ENCODE measurements around the gene HES4. TPM values are rescaled to one million over a fixed set of nuclear protein-coding genes. Genes with fewer than 3 reads are reported as not detected.
A peak's percentile ranks its signal among the peaks of the same experiment; 100 is the strongest.
"Not testable (repeated sequence)": the region's sequence is repeated elsewhere in the genome, so short reads cannot be mapped to it uniquely, and the experiment has no call there.

HES4 gene
- polyA plus RNA-seq, 3 donors, result 11.3 to 22.9 (median 14.2) TPM

DNA sequence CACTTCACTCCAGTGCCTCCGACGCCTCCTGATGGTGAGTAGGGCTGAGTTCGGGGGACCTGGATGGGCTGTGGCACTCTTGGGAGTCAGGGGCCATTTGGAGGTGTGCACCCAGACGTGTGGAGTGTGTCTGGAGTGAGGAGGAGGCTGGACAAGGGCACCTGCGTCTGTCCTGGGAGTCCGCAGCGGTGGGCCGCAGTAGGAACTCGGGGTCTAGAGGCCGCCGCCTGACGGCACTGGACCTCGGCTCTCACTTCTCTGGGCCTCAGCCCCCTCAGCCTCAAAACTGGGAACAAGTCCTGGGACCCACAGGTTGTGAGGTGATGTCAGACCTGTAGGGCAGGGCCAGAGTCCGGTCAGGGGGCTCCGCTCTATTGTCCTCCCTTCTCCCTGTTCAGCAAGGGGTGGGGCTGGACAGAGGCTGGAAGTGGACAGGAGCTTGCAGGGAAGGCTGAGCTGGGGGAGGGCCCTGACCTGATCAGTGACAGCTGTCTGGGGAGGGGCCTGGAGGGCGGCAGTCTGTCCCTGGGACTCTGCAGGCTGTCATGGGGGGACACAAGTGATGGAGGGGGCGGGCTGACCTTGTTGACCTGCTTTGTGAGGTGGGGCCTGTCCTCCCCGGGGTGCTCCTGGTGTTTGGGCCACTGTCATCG, 35.5 kb upstream of the HES4 start:
- H3K27ac ChIP-seq (ENCODE audit: low read depth, low read length), result no peak overlapping the region
- 88 to 90% (median 90%) methylated on average over 19 of the region's 19 CpGs for WGBS, 3 donors

DNA sequence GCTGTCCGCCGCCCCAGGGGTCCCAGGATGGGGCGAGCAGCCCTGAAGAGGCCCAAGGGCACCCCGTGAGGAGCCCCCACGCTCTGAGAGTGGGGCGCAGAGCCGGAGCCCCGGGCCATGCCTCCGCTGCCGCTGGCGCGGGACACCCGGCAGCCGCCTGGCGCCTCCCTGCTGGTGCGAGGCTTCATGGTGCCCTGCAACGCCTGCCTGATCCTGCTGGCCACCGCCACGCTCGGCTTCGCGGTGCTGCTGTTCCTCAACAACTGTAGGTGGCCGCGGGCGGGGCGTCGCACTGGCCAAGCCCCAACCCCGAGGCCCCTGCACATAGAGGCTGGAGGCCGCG, 34.5 kb upstream of the HES4 start:
- 54 to 77% (median 54%) methylated on average over 25 to 30 of the region's 30 CpGs for WGBS, 3 donors
- H3K27ac ChIP-seq (ENCODE audit: low read depth, low read length), result no peak overlapping the region

DNA sequence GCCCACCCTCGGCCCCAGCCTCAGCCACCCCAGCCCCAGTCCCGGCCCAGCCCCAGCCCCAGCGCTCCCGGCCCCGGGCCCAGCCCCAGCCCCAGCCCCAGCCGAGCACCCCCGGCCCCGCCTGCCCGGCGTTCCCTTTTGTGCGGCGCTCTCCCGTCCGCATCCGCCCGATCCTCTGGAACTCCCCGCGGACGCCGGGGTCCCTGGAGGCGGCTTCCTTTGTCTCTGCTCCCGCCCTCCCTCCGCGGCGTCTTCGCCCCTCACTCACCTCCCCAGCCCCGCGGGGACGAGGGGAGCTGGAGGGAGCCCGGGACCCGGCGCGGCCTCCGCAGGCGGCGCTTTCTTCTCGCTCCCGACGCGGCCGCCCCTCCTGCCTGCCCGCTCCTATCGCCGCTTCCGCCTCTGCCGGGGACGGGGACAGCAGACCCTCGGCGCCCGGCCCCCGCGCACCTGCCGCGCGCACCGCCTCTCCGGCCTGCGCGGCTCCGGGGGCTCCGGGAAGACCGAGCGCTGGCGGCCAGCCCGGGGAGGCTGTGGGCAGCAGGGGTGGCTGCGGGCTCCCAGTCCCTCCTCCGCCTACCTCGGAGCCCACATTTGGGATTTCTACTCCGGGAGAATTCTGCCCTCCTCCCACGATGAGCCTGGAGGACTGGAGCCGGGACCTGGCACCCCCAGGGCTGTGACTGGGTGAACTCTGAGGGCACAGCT, 34.0 kb upstream of the HES4 start:
- 17 to 29% (median 21%) methylated on average over 51 to 71 of the region's 71 CpGs for WGBS, 3 donors

DNA sequence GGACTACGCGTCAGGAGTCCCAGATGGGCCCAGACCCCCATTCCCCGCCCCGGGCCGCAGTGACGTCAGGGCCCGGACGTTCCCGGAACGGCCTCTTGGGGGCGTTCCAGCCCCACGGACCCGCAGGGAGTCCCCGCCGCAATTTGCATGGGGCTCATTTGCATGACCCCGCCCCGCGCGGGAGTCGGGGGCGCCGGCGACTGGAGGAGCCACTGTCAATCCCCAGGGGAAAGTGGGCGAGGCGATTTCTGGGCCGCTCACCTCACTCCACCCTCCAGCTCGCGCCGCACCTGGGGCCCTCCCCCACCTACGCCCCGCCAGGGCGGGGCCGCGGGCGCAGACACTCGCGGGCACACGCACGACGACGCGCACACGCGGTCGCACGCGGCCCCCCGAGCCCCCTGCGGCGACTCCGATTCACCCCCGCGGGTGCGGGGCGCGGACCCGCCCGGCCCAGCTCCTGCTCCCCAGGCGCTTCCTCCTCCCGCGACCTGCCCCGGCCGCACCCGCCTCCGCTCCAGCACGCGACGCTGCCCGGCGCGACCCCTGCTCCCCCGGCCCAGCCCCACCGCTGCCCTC, 33.2 kb upstream of the HES4 start:
- no peak overlapping the region for H3K27ac ChIP-seq (ENCODE audit: low read depth, low read length)
- WGBS, 3 donors, result 4 to 19% (median 11%) methylated on average over 49 to 73 of the region's 73 CpGs

More for the DNA sequence above, 34.0 kb upstream of the HES4 start:
- no peak overlapping the region for H3K27ac ChIP-seq (ENCODE audit: low read depth, low read length)

GRCh38 chr1:1032424-1032823, 32.5 kb upstream of the HES4 start:
- WGBS, 3 donors, result 23 to 40% (median 36%) methylated on average over 16 of the region's 16 CpGs
- H3K27ac ChIP-seq (ENCODE audit: low read depth, low read length), result no peak overlapping the region

DNA sequence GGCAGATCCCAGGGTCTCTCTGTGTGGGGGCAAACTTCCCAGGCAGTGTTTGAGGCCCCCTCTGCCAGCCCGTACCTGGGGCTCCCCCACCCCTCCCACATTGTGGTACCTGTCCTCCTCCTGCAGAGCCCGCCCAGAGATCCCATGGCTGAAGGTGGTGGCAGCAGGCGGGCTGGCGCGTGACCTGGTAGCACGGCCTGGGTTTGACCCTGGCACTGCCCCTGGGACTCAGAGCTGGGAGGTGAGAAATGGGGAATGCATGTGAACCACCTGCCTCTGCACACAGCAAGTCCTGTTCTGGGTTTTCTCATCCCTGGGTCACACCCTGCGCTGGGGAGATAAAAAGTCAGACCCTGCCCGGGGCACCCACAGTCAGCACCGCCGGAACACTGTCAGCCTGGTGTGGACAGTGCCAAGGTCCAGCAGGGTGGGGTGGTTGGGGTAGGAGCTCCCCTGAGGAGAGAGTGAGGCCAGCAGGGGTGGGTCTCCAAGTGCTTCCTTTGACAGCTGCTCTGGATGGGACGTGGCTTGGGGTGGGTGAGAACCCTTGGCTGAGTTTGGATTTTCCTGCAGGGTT, 31.9 kb upstream of the HES4 start:
- H3K27ac ChIP-seq (ENCODE audit: low read depth, low read length), result no peak overlapping the region
- 83 to 85% (median 84%) methylated on average over 11 of the region's 11 CpGs for WGBS, 3 donors

DNA sequence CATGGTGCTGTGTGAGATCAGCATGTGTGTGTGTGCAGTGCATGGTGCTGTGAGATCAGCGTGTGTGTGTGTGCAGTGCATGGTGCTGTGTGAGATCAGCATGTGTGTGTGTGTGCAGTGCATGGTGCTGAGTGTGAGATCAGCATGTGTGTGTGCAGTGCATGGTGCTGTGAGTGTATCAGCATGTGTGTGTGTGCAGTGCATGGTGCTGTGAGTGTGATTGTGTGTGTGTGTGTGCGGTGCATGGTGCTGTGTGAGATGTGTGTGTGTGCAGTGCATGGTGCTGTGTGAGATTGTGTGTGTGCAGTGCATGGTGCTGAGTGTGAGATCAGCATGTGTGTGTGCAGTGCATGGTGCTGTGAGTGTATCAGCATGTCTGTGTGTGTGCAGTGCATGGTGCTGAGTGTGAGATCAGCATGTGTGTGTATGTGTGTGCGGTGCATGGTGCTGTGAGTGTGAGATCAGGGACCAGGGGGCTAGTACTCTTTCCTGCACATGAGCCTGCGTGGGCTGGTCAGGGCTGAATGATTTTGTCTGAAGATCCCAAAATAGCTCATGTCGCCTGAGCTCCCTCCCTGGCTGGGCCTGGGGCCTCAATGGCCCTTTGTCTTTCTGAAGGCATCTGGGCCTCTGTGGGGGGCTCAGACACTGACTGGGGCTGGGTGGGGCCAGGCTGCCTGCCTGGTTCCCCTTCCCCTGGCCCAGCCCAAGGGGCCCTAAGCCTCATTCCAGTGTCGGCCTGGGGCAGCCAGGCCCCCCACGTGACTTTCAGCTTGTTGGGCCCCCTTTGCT, 31.2 kb upstream of the HES4 start:
- WGBS, 3 donors, result 75 to 89% (median 83%) methylated on average over 7 of the region's 7 CpGs

GRCh38 chr1:1027791-1028190, 27.9 kb upstream of the HES4 start:
- 73 to 81% (median 80%) methylated on average over 16 to 17 of the region's 17 CpGs for WGBS, 3 donors
- H3K27ac ChIP-seq (ENCODE audit: low read depth, low read length), result no peak overlapping the region

More for the DNA sequence above, 31.2 kb upstream of the HES4 start:
- H3K27ac ChIP-seq (ENCODE audit: low read depth, low read length), result not testable (repeated sequence)

DNA sequence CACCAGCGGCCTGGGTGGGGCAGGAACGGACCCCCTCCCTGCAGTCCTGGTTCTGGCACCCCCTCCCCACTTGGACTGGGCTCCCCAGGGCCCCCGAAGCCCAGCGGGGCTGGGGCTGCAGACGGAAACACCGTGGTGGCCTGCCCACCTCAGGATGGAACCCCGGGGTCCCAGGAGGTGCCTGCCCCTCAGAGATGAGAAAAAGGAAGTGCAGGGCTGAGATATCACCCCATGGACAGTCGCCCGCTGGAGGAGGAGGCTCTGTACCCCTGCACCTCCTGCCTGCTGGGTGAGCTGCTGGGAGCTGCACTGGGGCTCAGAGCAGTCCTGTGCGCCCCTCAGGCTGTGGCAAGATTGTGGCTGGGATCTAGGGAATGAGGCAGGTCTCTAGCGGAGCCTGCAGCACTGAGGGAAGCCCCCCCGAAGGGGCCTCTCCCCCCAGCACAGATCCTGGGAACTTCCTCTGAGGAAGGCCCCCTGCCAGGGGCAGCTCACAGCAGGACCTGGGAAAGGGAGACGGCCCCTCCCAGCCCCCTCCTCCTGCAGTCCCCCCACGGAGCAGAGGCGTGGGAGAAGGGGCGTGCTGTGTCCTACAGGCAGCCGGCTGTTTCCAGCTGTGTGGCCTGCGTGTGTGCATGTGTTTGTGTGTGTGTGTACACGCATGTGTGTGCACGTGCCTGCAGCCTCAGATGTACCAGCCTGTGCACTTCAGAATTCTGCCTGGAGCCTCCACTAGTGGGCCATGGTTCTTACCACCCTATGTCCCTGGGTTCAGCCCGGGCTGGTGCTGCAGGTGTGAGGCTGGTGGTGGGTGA, 26.9 kb upstream of the HES4 start:
- 55 to 76% (median 61%) methylated on average over 18 to 21 of the region's 21 CpGs for WGBS, 3 donors
- H3K27ac ChIP-seq (ENCODE audit: low read depth, low read length), result no peak overlapping the region

DNA sequence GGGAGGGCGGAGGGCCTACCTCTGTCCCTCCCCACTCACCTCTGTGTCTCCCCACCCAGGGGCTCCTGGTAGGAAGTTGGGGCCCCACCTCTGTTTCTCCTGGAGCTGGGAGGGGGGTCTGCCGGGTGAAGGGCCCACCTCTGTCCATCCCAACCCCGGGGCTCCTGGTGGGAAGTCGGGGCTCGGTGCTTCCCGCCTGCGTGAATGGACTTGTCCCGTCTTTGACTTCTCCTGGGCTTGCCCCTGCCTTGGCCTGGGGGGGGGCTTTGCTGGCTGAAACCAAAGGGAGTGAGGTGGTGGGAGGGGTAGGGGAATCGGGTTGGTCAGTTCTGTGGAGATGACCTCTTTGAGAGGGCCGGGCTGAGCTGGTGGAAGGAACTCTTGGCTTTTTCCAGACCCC, 25.8 kb upstream of the HES4 start:
- H3K27ac ChIP-seq (ENCODE audit: low read depth, low read length), result no peak overlapping the region
- WGBS, 3 donors, result 67 to 80% (median 75%) methylated on average over 10 of the region's 10 CpGs

- H3K27ac ChIP-seq (ENCODE audit: low read depth, low read length), result no peak overlapping the region
Measured at GRCh38 chr1:1024771-1025699, 25.1 kb upstream of the HES4 start.

GRCh38 chr1:1024149-1024770, 24.4 kb upstream of the HES4 start:
- WGBS, 3 donors, result 80 to 92% (median 81%) methylated on average over 9 of the region's 9 CpGs
- no peak overlapping the region for H3K27ac ChIP-seq (ENCODE audit: low read depth, low read length)

More at GRCh38 chr1:1024771-1025699, 25.1 kb upstream of the HES4 start:
- 50 to 57% (median 54%) methylated on average over 25 to 31 of the region's 31 CpGs for WGBS, 3 donors

DNA sequence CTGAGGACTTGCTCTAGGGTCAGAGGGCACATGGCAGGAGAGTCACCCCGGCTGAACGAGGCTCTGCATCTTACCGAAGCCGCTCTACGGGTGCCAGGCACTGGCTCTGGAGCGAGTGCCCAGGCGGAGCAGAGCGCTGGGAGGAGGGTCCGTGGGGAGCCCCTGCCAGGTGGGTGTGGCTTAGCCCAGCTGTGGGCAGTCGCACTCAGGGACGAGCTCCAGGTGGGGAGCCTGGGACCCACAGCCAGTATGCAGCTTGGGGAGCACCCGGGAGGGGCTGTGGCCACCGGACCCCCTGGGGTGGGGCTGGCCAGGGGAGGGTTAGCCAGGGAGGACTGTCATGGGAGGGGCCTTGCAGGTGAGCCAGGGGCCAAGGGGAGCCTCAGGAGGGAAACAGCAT, 23.8 kb upstream of the HES4 start:
- 69 to 77% (median 75%) methylated on average over 13 of the region's 13 CpGs for WGBS, 3 donors
- peak overlapping the region; percentile 20 for H3K27ac ChIP-seq (ENCODE audit: low read depth, low read length)

- 76 to 92% (median 77%) methylated on average over 25 to 27 of the region's 27 CpGs for WGBS, 3 donors
- no peak overlapping the region for H3K27ac ChIP-seq (ENCODE audit: low read depth, low read length)
Measured at GRCh38 chr1:1022302-1023009, 22.6 kb upstream of the HES4 start.

GRCh38 chr1:1021920-1022259, 22.0 kb upstream of the HES4 start:
- WGBS, 3 donors, result 88 to 91% (median 88%) methylated on average over 10 of the region's 10 CpGs
- H3K27ac ChIP-seq (ENCODE audit: low read depth, low read length), result no peak overlapping the region

All from adipose tissue (tissue), 3 donors.